HepG2 (cell line): ENCODE measurements around the gene PARN. TPM values are rescaled to one million over a fixed set of nuclear protein-coding genes. Genes with fewer than 3 reads are reported as not detected.
A peak's percentile ranks its signal among the peaks of the same experiment; 100 is the strongest.

Source experiments
- AGO1 ChIP-seq: fragments of 200-400 bp; formaldehyde crosslinking; IDR thresholded peaks from 2 replicates; pipeline ENCODE4 v1.6.1; 2017; ENCODE audit warnings: mild to moderate bottlenecking, low read depth, low read length, moderate library complexity; ENCODE audit not compliant: poor library complexity, severe bottlenecking
- GATAD1 ChIP-seq: IDR thresholded peaks from 2 replicates; pipeline ENCODE4 v1.6.1; 2016; ENCODE audit warnings: missing genetic modification reagents, missing compliant biosample characterization
- HMGXB3 ChIP-seq: sonication (generic); formaldehyde crosslinking; IDR thresholded peaks from 2 replicates; pipeline ENCODE4 v1.4.0; 2020; ENCODE audit warnings: missing genetic modification reagents, borderline replicate concordance
- HNRNPH1 ChIP-seq: fragments of 200-400 bp; formaldehyde crosslinking; optimal IDR thresholded peaks from 2 replicates; pipeline ENCODE3; 2017; ENCODE audit warnings: mild to moderate bottlenecking, low read depth, low read length
- IKZF5 ChIP-seq: IDR thresholded peaks from 2 replicates; pipeline ENCODE4 v1.6.1; 2018; ENCODE audit warnings: missing genetic modification reagents, mild to moderate bottlenecking, missing compliant biosample characterization
- LCORL ChIP-seq, 2 experiments: fragments of 450-650 bp in 1 of 2; sonication (generic) in 1 of 2; formaldehyde crosslinking in 1 of 2; IDR thresholded peaks; 2 replicates each; pipeline versions ENCODE4 v1.5.0 to v1.6.1; 2017 to 2020; ENCODE audit warnings: antibody characterized with exemption in 1 of 2, missing genetic modification reagents in 1 of 2
- MIXL1 ChIP-seq: IDR thresholded peaks from 2 replicates; pipeline ENCODE4 v1.6.1; 2016
- NR2F2 ChIP-seq: IDR thresholded peaks from 2 replicates; pipeline ENCODE4 v1.6.1; 2012; ENCODE audit warnings: low read depth, inconsistent platforms, borderline replicate concordance
- PAWR ChIP-seq: sonication (generic); formaldehyde crosslinking; IDR thresholded peaks from 2 replicates; pipeline ENCODE4 v1.4.0; 2020; ENCODE audit warnings: missing genetic modification reagents, mild to moderate bottlenecking, borderline replicate concordance
- PBX2 ChIP-seq: IDR thresholded peaks from 2 replicates; pipeline ENCODE4 v1.6.1; 2016; ENCODE audit warnings: control low read depth
- SMARCC2 ChIP-seq: fragments of 450-650 bp; IDR thresholded peaks from 2 replicates; pipeline ENCODE4 v1.6.1; 2017; ENCODE audit warnings: antibody characterized with exemption, mild to moderate bottlenecking
- SOX6 ChIP-seq, 2 experiments: fragments of 450-650 bp in 1 of 2; sonication (generic) in 1 of 2; formaldehyde crosslinking in 1 of 2; IDR thresholded peaks; 2 replicates each; pipeline versions ENCODE4 v1.4.0 to v1.6.1; 2017 to 2020; ENCODE audit warnings: antibody characterized with exemption in 1 of 2, mild to moderate bottlenecking in 1 of 2, missing genetic modification reagents in 1 of 2
- SP1 ChIP-seq, 2 experiments: fragments of 450-650 bp in 1 of 2; sonication (generic) in 1 of 2; formaldehyde crosslinking in 1 of 2; IDR thresholded peaks; 2 replicates each; pipeline versions ENCODE4 v1.4.0 to v1.6.1; 2016 to 2020; ENCODE audit warnings: missing genetic modification reagents in 1 of 2
- SP5 ChIP-seq: IDR thresholded peaks from 2 replicates; pipeline ENCODE4 v1.6.1; 2016; ENCODE audit warnings: low read depth, borderline replicate concordance
- TP53 ChIP-seq: sonication (generic); formaldehyde crosslinking; conservative IDR thresholded peaks from 2 replicates; pipeline ENCODE4 v1.4.0; 2020; ENCODE audit warnings: missing genetic modification reagents
- ZFP36L2 ChIP-seq: sonication (generic); formaldehyde crosslinking; IDR thresholded peaks from 2 replicates; pipeline ENCODE4 v1.4.0; 2020; ENCODE audit warnings: missing genetic modification reagents
- ZNF138 ChIP-seq: sonication (generic); formaldehyde crosslinking; IDR thresholded peaks from 2 replicates; pipeline ENCODE4 v1.5.0; 2020; ENCODE audit warnings: mild to moderate bottlenecking, low read depth, missing genetic modification reagents
- ZNF329 ChIP-seq: sonication (generic); formaldehyde crosslinking; IDR thresholded peaks from 2 replicates; pipeline ENCODE4 v1.9.0; 2021; ENCODE audit warnings: low read depth, mild to moderate bottlenecking, missing genetic modification reagents
- ZNF441 ChIP-seq: sonication (generic); formaldehyde crosslinking; IDR thresholded peaks from 2 replicates; pipeline ENCODE4 v1.7.0; 2021; ENCODE audit warnings: missing genetic modification reagents, borderline replicate concordance
- ZNF468 ChIP-seq: sonication (generic); formaldehyde crosslinking; IDR thresholded peaks from 2 replicates; pipeline ENCODE4 v1.8.0; 2022; ENCODE audit warnings: mild to moderate bottlenecking, moderate library complexity, missing genetic modification reagents
- ZNF556 ChIP-seq: sonication (generic); formaldehyde crosslinking; IDR thresholded peaks from 2 replicates; pipeline ENCODE4 v1.4.0; 2020; ENCODE audit warnings: mild to moderate bottlenecking, missing genetic modification reagents, borderline replicate concordance
- ZNF615 ChIP-seq: sonication (generic); formaldehyde crosslinking; IDR thresholded peaks from 2 replicates; pipeline ENCODE4 v1.5.0; 2020; ENCODE audit warnings: mild to moderate bottlenecking, missing genetic modification reagents, borderline replicate concordance
- ZNF761 ChIP-seq: sonication (generic); formaldehyde crosslinking; conservative IDR thresholded peaks from 2 replicates; pipeline ENCODE4 v1.4.0; 2020; ENCODE audit warnings: mild to moderate bottlenecking, missing genetic modification reagents
- polyA plus RNA-seq, 8 experiments: library from polyadenylated mRNA; depleted of rRNA in 3 of 8; stranded (reverse) in 7 of 8; unstranded in 1 of 8; fragments of >200 nt; fragmentation: Illumina TruSeq in 4 of 8; extraction: Trizol in 4 of 8; gene quantifications; 2 replicates each; pipeline versions ENCODE4 v1.2.1 to v1.2.3, GENCODE V29; 2011 to 2016; ENCODE audit warnings: low read depth in 4 of 8, missing spikeins in 1 of 8, mixed read lengths in 1 of 8; ENCODE audit not compliant: insufficient read depth in 1 of 8
- total RNA-seq, 5 experiments: library from RNA; depleted of rRNA; stranded (reverse); fragments of >200 nt; fragmentation: Illumina TruSeq; extraction: Trizol; gene quantifications; 2 replicates each; pipeline ENCODE4 v1.2.3, GENCODE V29; 2016; ENCODE audit warnings: low read depth in 1 of 5

PARN gene
- total and polyA plus RNA-seq, 2 of the 13 experiments (the other 11 are each of a cell fraction or from before 2014, with no cell fraction given), result 13.3 to 47.6 TPM

- TF ChIP-seq PBX2, result peak; percentile 49; the same call in 1 of the 2 replicates
- TF ChIP-seq TP53 (CRISPR knock-in tag), result peak; percentile 67; the same call in 1 of the 2 replicates
- peak; percentile 97 for TF ChIP-seq IKZF5 (CRISPR knock-in tag)
- TF ChIP-seq GATAD1, result peak; percentile 96
- TF ChIP-seq NR2F2, result peak; percentile 55; the same call in 1 of the 2 replicates
- no peak for TF ChIP-seq LCORL (IDR thresholded peaks at IDR 0.05)
- TF ChIP-seq LCORL (CRISPR knock-in tag; IDR thresholded peaks at IDR 0.05), result peak; percentile 29; the same call in 1 of the 2 replicates
- peak; percentile 89 for TF ChIP-seq MIXL1 (CRISPR knock-in tag)
- no peak for TF ChIP-seq SOX6 (IDR thresholded peaks at IDR 0.05)
- peak; percentile 81 for TF ChIP-seq SOX6 (CRISPR knock-in tag; IDR thresholded peaks at IDR 0.05)
- TF ChIP-seq SP1 (IDR thresholded peaks at IDR 0.05), result no peak
- peak; percentile 93 for TF ChIP-seq SP1 (CRISPR knock-in tag; IDR thresholded peaks at IDR 0.05)
- TF ChIP-seq ZNF556 (CRISPR knock-in tag), result peak; percentile 88
- TF ChIP-seq HNRNPH1, result peak; percentile 74
- peak; percentile 55 for TF ChIP-seq AGO1
- TF ChIP-seq ZNF329 (CRISPR knock-in tag), result peak; percentile 53; the same call in 1 of the 2 replicates
- TF ChIP-seq ZNF441, result peak; percentile 89; the same call in 1 of the 2 replicates
- 0 out of 2 replicates have a peak, but pooled peaks have one; percentile 78 for TF ChIP-seq ZNF615 (CRISPR knock-in tag)
- TF ChIP-seq SP5 (CRISPR knock-in tag), result peak; percentile 93
- TF ChIP-seq HMGXB3 (CRISPR knock-in tag), result peak; percentile 89
- TF ChIP-seq PAWR, result no peak
- TF ChIP-seq ZNF138, result no peak
- TF ChIP-seq ZNF468, result no peak
- peak; percentile 72 for TF ChIP-seq ZFP36L2 (CRISPR knock-in tag)
- peak; percentile 65; the same call in 1 of the 2 replicates for TF ChIP-seq ZNF761 (CRISPR knock-in tag)
- TF ChIP-seq SMARCC2, result no peak
These were observed 2.9 kb upstream of the PARN start, which contains the start of gene BFAR (continued) for GRCh38 chr16:14632693-14633569.
